ENCODE measurements around the gene EPC1.
"Not testable (repeated sequence)": the region's sequence is repeated elsewhere in the genome, so short reads cannot be mapped to it uniquely, and the experiment has no call there.

The EPC1 gene, protein sequence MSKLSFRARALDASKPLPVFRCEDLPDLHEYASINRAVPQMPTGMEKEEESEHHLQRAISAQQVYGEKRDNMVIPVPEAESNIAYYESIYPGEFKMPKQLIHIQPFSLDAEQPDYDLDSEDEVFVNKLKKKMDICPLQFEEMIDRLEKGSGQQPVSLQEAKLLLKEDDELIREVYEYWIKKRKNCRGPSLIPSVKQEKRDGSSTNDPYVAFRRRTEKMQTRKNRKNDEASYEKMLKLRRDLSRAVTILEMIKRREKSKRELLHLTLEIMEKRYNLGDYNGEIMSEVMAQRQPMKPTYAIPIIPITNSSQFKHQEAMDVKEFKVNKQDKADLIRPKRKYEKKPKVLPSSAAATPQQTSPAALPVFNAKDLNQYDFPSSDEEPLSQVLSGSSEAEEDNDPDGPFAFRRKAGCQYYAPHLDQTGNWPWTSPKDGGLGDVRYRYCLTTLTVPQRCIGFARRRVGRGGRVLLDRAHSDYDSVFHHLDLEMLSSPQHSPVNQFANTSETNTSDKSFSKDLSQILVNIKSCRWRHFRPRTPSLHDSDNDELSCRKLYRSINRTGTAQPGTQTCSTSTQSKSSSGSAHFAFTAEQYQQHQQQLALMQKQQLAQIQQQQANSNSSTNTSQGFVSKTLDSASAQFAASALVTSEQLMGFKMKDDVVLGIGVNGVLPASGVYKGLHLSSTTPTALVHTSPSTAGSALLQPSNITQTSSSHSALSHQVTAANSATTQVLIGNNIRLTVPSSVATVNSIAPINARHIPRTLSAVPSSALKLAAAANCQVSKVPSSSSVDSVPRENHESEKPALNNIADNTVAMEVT

DNA sequence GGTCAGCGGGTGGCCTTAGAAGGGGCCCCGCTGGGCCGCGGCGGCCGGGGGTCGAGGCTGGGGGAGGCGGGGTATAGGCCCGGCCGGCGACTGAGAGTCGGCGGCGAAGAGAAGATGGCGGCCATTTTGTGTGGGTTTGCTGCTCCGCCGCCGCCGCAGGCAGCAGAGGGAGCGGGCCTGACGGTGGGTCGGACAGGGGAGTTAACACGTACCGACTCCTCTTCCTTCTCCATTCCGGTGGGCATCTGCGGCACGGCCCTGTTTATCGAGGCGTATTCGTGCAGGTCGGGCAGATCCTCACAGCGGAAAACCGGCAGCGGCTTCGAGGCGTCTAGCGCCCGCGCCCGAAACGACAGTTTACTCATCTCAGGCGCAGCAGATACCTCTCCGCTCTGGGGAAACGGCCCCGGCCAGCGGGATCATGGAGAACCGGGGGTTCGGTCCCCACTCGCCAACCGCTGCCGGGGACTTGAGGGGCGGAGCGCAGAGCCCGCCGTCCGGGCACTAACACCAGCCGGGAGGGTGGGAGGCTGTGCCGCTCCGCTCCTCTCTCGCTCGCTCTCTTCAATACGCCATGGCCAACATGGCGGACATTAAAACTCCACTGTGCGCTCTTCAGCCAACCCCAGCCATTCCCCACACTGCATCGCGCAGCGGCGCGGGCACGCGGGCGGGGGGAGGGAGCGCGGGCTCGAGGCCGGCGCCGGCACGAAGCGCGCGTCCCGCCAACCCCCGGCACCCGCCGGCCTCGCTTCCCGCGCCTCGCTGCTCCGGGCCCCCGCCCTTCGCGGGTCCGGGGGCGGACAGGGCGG is at the start of gene EPC1:
Gene EPC1 (minus strand): TSS at position 608 of the 812 bp plus-strand sequence. CDS start 243 bp downstream, at position 365.
- peak; percentile 85 to 90 for DNase-seq

DNA sequence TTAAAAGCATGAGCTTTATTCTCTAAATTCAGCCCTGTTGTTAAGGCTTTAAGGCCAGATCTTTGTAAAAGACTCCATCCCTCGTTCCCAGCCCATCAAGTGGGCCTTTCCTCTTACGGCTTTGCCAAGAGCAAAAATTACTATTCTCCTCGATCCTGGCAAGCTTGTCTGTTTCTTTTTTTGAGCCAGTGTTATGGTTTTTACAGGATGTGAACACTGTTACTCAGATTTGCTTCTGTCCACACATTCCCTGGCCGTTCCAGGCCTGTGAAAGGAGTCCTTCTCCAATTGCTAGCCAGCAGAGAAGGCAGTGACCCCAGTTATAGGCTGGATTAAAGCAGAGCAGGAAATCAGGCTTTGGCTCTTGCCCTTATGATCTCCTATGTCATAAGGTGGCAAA is 47.0 kb upstream of the EPC1 start:
- no peak for DNase-seq

DNA sequence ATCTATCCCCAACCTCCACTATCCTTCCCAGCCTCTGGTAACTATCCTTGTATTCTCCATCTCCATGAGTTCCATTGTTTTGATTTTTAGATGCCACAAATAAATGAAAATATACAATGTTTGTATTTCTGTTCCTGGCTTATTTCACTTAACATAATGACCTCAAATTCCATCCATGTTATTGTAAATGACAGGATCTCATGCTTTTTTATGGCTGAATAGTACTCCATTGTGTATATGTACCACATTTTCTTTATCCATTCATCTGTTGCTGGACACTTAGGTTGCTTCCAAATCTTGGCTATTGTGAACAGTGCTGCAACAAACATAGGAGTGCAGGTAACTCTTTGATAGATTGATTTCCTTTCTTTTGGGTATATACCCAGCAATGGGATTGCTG is 45.3 kb upstream of the EPC1 start:
- not testable (repeated sequence) for DNase-seq

DNA sequence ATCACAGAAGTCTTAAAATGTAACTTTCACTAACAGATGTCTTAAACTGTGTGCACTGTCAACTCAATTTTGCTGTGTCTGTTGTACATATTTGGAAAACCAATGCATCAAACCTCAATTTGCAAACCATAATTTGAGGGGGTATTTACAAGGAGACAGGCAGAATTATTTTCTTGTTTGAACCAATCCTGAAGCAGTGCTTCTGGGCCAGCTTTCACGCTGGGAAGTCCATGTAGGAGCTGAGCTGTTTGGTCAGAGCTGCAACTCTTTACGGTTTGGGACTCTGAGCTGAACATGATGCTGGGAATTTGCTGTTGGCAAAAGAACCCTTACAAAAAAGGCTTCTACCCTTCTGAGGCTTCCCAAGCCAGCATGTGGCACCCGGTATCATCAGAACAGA is 43.2 kb upstream of the EPC1 start:
- DNase-seq, result no peak

DNA sequence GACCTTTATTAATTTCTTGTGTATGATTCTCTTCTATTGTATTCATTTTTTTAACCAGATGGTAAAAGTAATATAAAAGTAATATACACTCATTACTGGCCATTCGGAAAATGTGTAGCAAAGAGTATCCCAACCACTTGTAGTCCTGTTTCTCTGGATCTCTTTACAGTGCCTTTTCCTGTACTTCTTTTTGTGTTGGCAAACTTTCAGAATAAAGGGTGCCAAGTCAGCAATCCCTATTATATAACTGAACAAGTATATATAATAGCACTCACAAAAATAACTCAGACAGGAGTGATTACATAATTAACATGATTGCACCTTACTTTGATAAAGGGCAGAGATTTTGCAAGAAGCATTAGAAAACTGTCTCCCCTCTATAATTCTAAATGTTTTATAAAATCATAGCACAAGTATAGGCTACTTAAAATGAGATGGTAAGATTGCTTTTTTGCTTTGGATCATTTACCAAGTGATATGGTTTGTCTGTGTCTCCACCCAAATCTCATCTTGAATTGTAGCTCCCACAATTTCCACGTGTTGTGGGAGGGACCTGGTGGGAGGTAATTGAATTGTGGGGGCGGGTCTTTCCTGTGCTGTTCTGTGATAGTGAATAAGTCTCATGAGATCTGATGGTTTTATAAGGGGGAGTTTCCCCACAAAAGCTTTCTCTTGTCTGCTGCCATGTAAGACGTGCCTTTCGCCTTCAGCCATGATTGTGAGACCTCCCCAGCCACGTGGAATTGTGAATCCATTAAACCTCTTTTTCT is 41.5 kb upstream of the EPC1 start:
- DNase-seq, result no peak

DNA sequence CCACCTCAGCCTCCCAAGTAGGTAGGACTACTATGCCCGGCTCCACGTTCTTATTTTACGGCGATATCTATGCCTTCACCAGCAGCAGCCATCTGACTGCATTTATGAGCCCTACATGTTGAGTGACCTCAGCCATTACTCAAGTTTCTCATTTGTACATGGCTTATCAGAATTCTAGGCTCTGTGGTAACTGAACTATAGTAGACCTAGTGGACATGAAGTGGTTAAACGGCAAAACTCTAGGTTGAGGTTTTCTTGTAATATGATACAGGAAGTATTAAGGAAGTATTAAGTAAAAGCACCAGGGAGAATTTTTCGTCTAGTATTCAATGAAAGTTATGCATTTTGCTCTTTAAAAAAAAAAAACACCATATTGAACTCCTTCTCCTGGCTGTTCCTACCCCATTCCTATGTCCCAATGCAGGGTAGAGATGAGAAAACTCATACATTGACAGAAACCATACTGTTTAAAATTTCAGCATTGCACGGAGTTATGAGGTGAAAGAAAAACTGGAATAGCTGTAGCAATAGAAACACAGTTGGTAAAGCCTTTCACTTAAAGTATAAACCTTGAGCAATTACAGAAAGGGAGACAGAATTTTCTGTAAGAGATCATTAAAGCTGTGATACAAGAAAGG is 39.8 kb upstream of the EPC1 start:
- peak; percentile 95 to 98 for DNase-seq

DNA sequence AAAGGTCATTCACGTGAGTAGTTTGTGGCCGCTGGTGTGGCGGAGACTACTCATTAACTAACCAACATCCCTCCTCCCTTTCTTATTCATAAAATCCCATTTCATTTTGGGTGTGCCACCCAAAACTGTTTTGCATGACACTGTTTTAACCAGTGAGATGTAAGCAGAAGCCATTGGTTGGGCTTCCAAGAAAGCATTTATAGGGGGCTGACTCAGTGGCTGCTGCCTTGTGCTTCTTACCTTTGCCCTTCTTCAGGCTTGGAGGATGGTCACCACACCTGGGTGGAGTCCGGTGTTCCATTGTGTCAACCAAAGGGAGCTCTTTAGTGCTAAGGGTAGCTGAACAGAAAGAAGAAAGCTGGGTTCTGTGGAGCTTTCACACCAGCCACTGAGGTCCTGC is 37.2 kb upstream of the EPC1 start:
- DNase-seq, result no peak

DNA sequence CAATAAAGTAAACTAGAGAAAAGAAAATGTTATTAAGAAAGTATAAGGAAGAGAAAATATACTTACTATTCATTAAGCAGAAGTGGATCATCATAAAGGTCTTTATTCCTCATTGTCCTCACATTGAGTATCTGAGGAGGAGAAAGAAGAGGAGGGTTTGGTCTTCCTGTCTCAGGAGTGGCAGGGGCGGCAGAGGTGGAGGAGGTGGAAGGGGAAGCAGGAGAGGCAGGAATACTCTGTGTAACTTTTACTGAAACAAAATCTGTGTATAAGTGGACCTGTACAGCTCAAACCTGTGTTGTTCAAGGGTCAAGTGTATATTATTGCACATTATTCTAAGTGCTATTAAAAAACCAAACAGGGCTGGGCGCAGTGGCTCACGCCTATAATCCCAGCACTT is 34.2 kb upstream of the EPC1 start:
- no peak for DNase-seq

DNA sequence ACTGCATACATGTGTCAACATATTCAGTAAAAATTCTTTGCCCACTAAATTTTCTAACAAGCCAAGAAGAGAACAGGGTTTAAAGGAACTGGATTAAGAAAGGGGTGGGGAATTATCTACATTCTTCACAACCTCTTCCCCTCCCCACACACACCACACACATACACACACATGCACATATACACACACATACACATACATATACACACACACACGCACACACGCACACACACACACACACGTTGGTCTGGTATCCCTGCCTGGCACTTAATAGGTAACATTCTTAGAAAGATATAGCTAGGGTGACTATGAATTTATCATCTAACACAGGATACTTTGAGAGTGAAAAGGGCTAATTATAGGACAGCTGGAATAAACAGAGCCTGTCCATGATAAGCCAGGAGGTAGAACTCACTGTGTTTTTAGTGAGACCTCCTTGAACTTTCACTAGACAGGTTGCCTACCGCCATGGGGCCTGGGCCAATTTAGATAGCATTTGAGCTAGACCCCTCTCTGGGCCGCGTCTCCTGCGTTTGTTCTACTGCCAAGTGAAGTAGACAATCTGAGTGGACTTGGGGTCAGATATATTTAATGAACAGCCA is 33.1 kb upstream of the EPC1 start:
- peak in 1 of 2 experiments; percentile 44 for DNase-seq

DNA sequence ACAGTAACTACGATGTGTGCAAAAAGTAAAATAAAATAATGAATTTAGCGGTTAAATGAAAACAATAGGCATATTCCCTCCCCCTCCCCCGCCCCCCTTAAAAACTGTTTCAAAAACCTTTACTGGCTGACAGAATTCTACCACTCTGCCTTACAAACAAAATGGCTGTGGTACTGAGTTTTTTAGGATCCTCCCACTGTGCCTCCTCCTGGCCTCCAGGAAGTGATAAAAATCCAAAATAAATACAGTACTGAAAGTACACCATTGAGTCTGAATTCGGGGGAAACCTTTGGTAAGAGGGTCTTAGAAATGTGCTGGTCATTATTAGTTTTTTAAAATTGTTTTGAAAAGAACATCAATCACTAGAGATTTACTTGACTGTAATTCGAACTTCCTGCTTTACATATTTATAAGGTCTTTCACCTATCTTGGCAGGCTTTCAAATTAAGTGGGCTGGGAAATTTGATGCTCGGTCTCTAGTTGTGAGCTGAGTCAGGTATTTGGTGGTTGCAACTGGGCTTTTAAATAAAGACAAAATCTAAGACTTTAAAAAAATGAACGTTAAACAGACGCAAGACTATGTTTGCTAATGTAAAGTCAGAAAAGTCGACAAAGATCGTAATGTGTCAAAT is 32.5 kb upstream of the EPC1 start:
- DNase-seq, result peak; percentile 87 to 90

DNA sequence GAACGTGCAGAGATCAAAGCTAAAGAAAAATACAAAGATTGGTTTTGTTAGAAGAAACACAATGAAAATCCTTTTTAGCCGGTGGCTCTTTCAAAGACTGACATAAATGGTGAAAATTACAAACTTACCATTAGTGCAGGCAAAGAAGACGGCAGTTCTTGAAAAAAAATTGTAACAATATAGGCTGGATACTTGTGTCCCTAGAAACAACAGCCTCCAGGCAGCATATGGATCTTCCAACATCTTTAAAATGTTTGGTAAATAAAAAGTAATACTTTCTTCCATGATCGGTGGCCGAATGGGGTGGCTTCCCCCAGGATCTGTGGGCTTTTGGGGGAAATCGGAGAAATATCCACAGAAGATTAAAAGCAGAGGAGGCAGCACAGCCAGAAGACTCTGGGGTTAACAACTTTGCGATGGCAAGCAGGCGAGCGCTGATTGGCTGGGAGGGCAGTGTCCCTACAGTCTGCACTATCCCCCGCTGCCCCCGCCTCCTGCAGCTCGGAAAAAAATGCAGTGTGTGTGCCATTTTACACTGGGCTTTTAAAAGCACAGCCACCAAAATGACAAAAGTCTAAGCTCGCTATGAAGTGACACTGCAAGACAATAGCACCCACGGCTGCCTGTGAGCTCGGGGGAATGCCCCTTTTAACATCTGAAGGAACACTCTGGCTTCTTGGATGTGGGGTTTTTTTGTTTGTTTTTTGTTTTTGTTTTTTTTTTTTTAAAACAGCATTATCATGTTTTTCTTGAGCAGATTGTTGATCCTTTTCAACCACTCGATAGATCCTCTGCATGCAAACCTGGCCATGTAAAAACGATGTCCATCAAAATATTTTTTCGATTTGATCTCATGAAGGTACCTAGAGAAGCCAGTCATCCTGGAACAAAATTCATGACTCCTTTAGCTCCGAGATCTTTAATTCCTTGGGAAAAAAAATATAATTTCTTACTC is 31.7 kb upstream of the EPC1 start:
- DNase-seq, result peak; percentile 98 to 99

DNA sequence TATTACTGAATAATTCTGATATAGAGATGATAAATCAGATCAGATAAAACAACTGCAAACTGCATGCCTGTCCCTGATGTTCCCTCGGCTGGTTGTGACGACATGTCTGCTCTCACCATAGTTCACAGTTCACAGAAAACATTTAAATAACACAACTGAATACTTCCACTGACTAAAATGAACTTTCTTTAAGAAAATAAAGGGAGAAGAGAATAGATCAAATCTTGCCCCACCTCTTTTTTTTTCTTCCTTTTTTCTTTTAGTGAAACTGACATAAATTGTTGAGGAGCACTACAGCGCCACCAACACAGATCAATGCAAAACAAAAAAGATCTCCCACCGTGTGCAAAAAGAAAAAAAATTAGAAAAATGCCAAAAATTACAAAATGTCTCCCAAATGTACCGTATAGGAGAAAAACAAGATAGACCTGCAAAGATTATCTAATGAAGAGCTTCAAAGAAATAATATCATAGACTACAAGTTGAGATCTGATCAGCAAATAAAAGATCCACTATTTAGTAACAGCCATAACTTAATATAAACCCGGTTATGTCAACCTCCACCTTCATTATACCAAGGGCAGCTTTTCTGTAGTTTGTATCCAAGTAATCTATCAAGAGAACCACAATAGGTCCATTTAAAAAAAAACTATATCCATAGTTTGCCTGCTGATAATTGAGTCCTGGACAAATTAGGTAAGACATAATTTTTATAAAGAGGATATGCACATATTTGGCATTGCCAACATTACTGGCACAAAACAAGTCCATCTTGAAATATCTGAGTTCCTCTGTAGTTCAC is 30.7 kb upstream of the EPC1 start:
- DNase-seq, result peak; percentile 84 to 98

DNA sequence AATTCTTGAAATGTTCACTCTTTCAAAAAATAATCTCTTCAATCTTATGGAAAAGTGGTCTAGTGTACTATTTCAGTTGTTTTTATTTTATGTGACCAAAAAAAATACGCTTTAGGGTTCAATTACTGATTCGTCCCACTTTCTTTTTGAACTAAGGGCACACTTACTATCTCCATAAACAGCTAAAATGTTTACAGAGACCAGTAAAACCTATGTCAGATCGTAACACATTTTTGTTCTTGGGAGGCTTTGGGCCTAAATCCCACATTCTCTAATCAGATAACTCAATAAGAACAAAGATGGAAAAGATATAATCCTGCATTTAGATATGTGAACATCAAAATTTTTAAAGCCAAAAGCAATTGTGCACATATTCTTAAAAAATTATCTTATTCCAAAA is 29.8 kb upstream of the EPC1 start:
- peak in 1 of 2 experiments; percentile 35 for DNase-seq

DNA sequence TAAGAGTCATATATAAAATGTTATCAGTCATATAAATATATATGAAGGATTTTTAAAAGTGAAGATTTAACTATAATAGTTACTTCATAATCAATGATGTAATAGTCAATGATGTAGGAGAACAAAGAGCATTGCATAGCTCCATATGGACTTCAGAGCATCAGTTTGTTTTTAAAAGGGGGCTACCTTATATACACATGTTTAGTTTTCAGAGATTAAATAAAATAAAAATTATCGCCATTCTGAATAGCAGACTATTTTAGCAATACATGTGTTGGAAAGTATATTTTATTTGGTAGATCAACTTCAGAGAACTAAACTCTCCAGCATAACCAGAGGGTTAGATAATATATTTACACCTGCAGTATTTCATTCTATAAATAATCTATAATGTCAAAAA is 29.1 kb upstream of the EPC1 start:
- peak in 1 of 2 experiments; percentile 27 for DNase-seq

DNA sequence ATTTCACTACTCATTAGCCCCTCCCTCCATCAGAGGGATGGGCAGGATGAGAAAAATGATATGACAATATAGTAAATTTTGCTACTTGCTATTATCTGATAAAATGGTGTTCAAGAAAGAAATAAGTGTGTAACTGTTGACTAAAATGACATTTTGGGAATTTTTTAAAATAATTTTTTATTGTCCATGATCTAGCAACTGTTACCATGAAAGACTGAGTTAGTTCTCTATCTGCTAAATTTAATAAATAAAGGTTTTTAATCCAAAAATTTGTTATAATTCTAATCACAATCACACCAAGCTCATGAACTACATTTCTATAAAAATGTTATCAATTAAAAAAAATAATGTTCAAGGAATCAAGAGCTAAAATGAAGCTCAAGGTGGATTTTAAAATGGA is 28.7 kb upstream of the EPC1 start:
- no peak for DNase-seq

DNA sequence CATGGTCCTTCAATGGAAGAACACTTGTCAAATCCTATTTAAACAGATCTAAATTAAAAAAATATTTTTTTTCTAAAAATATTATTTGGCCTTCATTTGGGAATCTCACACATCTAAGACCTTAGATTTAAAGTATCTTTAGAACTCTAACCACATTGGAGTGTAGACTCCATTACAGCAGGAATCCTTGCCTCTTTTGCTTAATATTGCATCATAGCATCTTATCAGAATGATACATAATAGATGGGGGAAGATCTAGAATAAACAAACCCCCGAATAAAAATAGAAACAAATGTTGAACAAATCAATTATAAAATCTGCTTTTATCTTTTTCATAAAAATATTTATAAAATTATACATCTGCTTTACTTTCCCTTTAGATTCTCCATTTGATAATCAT is 27.6 kb upstream of the EPC1 start:
- DNase-seq, result no peak

DNA sequence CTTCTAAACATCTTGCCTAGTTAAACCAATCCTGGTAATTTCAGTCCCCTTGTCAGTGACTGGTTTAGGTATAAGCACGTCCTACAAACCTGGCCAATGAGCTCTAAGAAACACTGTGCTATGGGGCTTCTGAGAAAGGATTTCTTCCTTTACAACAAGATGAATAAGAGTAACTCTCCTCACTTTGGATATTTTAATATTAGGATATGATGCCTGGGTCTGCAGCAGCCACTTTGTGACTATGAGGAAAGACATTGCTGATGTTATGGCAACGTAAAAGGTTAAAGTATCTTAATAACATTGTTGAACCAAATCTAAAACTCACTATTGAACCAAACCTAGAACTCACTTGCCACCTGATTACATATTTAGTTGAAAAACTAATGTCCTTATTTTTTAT is 26.5 kb upstream of the EPC1 start:
- DNase-seq, result no peak

DNA sequence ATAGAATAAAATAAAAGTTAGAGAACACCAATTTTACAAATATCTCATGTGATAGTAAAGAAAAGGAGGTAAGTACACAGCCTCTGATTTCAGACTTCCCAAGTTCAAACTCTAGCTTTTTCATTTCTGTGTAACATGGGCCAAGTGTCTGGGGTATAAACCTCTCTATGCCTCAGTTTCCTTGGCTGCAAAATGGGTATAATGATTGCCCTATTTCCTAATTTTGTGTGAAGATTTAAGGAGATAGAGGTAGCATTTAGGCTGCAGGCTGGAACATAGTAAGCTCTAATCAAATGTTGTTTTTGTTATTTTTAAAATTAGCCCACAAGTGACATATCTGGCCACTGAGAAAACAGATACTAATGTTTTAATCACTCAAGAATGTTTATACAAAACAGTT is 26.1 kb upstream of the EPC1 start:
- no peak for DNase-seq
